Hypothalamus (tissue), 51 donors: ENCODE measurements around the gene GSG1L.
A peak's percentile ranks its signal among the peaks of the same experiment; 100 is the strongest.

Experiments used
- DNase-seq, 51 donors: peaks; one replicate each; lab custom pipeline; 2025; lab: John Stamatoyannopoulos, UW

The GSG1L gene

GRCh38 chr16:28033870-28034269 is 29.6 kb downstream of the GSG1L start:
- no peak for DNase-seq

- DNase-seq: no peak
These were observed 34.0 kb downstream of the GSG1L start for GRCh38 chr16:28029387-28030002.

GRCh38 chr16:28027055-28027454 is 36.5 kb downstream of the GSG1L start:
- no peak for DNase-seq

- DNase-seq: no peak
These were observed 37.9 kb downstream of the GSG1L start for GRCh38 chr16:28025631-28026030.

GRCh38 chr16:28019218-28019617 is 44.3 kb downstream of the GSG1L start:
- no peak for DNase-seq

- no peak for DNase-seq
These were observed 48.7 kb downstream of the GSG1L start for GRCh38 chr16:28014851-28015250.

- DNase-seq: no peak
These were observed 49.6 kb downstream of the GSG1L start for GRCh38 chr16:28013878-28014277.

GRCh38 chr16:28013392-28013791 is 50.1 kb downstream of the GSG1L start:
- no peak for DNase-seq

GRCh38 chr16:28011971-28012445 is 51.5 kb downstream of the GSG1L start:
- DNase-seq: no peak

GRCh38 chr16:28011223-28011622 is 52.3 kb downstream of the GSG1L start:
- DNase-seq: no peak

- peak in 1 of 51 donors; percentile 13 for DNase-seq
These were observed 52.8 kb downstream of the GSG1L start for GRCh38 chr16:28010671-28011070.

- DNase-seq: peak in 1 of 51 donors; percentile 16
These were observed 53.7 kb downstream of the GSG1L start for GRCh38 chr16:28009586-28010373.

- DNase-seq: no peak
These were observed 59.6 kb downstream of the GSG1L start for GRCh38 chr16:28003923-28004322.

GRCh38 chr16:28003021-28003865 is 60.3 kb downstream of the GSG1L start:
- DNase-seq: no peak

GRCh38 chr16:28001642-28002041 is 61.9 kb downstream of the GSG1L start:
- DNase-seq: no peak

GRCh38 chr16:28001184-28001583 is 62.3 kb downstream of the GSG1L start:
- DNase-seq: peak in 1 of 51 donors; percentile 27

GRCh38 chr16:28000314-28001169 is 63.0 kb downstream of the GSG1L start:
- no peak for DNase-seq

- DNase-seq: peak in 1 of 51 donors; percentile 5
These were observed 63.8 kb downstream of the GSG1L start for GRCh38 chr16:27999687-28000086.

GRCh38 chr16:27995378-27995777 is 68.1 kb downstream of the GSG1L start:
- no peak for DNase-seq

- DNase-seq: no peak
These were observed 68.8 kb downstream of the GSG1L start for GRCh38 chr16:27994686-27995085.
